Left colon (tissue), 2 donors: ENCODE measurements around the gene ERN1. TPM values are rescaled to one million over a fixed set of nuclear protein-coding genes. Genes with fewer than 3 reads are reported as not detected.
"Not testable (repeated sequence)": the region's sequence is repeated elsewhere in the genome, so short reads cannot be mapped to it uniquely, and the experiment has no call there.

Experiments used
- ATAC-seq: fragments of 200-7000 bp; cut with Tn5 transposase; one replicate; pipeline ENCODE4 v1.9.1; 2020; ENCODE audit warnings: mild to moderate bottlenecking, moderate library complexity
- DNase-seq, 2 donors: peaks; one replicate each; pipeline ENCODE4 v3.0.0-alpha.2; 2020
- intact Hi-C, 2 donors: fragments of 100-400 bp; cut with DNase I in 1 of 2; cut with micrococcal nuclease in 1 of 2; formaldehyde crosslinking; loops; one replicate each; pipeline versions ENCODE4 v1.11.2 to v1.14.0; 2022; cut with DNase I, micrococcal nuclease
- total RNA-seq, 2 donors: library from RNA; stranded (reverse); fragmentation: NEBNext Ultra II Directional; extraction: Animal tissue kit (Norgen Biotek cat#: 25700); gene quantifications; one replicate each; pipeline ENCODE4 v1.2.1, GENCODE V29; 2021
- donor health status: DM: no; HTN: no; CAD: no.
- donor health status: DM: yes; HTN: yes; CAD: no.

Gene ERN1
- total RNA-seq, 2 donors from 2014 or later = 19.9 to 25.6 TPM

DNA sequence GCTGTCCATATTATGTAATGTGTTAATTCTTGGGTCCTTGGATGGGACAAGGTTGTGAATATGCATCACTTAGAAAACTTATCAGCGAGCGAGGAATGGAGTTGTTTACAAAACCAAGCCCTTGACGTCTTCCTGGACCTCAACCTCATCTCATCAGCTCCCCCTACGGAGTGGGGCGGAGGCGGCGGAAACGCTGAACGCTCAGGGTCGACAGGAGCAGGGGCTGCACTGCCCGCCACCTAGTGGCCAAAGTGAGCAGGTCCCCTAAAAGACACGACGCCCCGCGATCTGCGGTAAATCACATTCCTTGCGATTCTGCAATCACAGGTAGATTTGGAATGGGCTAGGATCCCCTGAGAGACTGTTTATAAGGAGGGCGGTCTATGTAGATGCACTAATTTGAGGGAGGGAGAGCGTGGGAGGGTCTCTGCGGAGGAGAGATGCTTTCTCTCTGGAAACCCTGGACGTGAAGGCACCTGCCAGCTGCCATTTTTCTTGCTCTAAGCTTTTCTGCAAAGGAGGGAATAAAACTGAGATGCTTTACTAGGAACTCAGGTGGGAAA lies 104.1 kb downstream of the ERN1 start:
- intact Hi-C loops = loop anchor here (10.0 kb wide), 2 partner anchors 101 to 111 kb away; partner anchors contain the start of genes CSHL1 (in 1 of the 2) and GH1 (in 1 of the 2)
- peak; percentile 81 to 87 for DNase-seq
- peak; percentile 86 for ATAC-seq

DNA sequence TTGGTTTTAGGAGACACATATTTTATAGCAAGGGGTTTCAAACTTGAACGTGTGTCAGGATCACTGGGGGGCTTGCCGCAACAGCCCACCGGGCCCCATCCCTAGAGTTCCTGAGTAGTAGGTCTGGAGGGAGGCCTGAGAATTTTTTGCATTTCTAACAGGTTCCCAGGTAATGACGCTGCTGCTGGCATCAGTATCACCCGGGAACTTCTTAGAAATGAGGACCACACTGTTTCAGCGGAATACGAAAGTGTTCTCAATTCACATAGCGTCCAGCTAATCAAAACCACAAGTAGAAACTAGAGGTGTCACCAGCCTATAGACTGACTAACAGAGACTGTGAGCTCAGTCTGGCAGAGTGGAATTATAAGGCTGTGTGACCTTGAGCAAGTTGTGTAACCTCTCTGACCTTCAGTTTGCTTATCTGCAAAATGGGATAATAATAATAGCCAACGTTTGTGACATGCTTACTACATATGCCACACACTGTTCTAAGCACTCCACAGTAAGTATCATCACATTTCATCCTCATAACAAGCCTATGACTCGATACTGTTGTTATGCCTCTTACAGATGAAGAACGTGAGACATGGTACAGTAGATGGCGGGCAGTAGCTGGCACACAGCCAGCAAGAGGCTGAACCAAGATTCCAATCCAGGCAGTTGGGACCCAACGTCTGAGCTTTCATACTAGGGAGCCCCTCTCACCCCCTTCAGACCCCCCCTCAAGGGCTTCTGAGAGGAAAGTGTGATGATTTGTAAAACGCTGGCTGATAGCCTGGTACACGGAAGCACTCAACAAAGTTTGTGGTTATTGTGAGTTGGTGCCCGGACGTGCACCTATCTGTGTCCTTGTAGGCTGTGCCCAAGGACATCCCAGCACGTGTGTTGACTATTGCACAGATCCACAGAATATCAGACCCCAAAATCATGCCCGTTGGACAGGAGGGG lies 104.9 kb downstream of the ERN1 start:
- ATAC-seq = peak; percentile 10
- intact Hi-C loops = loop anchor here (10.0 kb wide), 2 partner anchors 100 to 110 kb away; partner anchors contain the start of genes CSHL1 (in 1 of the 2) and GH1 (in 1 of the 2)
- no peak for DNase-seq

DNA sequence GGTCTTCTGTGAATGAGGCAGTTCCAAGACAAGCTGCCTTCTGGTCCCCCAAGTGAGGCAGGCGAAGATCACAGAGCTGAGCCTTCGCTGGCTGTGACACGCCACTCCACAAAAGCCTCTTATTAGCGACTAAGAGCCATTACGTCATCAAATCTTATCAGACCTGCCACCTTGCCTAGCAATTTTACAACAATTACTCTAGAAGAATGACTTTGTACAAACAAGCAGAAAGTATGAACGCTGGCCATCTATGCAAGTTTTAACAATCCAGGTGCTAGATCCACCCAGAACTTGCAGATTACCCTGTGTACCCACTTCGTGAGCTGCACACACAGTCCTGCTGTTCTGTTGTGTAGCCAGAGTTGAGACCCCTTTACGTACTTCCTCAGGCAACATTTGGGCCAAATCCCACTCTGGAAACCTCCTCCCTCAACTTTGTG lies 105.7 kb downstream of the ERN1 start:
- ATAC-seq (no peak), DNase-seq (no peak)
- intact Hi-C loops = loop anchor here (10.0 kb wide), 2 partner anchors 99 to 109 kb away; partner anchors contain the start of genes CSHL1 (in 1 of the 2) and GH1 (in 1 of the 2)

DNA sequence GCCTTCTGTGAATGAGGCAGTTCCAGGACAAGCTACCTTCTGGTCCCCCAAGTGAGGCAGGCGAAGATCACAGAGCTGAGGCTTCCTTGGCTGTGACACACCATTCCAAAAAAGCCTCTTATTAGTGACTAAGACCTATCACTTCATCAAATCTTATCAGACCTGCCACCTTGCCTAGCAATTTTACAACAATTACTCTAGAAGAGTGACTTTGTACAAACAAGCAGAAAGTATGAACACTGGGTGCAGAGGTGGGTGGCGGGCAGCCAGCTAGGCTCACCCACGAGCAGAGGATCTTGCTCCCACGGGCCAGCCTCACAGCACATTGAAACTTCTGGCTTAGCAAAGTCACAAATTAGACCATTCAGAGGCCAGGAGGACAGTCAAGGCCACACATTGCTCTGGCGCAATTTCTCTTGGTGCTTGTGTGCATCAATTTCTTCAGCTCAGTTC lies 107.3 kb downstream of the ERN1 start:
- intact Hi-C loops = loop anchor here (10.0 kb wide), 2 partner anchors 98 to 108 kb away; partner anchors contain the start of genes CSHL1 (in 1 of the 2) and GH1 (in 1 of the 2)
- DNase-seq (no peak), ATAC-seq (no peak)

- intact Hi-C loops = loop anchor here (10.0 kb wide), 2 partner anchors 95 to 105 kb away; partner anchors contain the start of genes CSHL1 (in 1 of the 2) and GH1 (in 1 of the 2)
- peak; percentile 71 to 77 for DNase-seq
- ATAC-seq = peak; percentile 82
Measured at GRCh38 chr17:64020056-64020766, 109.7 kb downstream of the ERN1 start, which contains the start of gene ICAM2. Gene ICAM2, minus strand, starts transcription at chr17:64020633. Its CDS starts 13,942 bp downstream, at chr17:64006691.

DNA sequence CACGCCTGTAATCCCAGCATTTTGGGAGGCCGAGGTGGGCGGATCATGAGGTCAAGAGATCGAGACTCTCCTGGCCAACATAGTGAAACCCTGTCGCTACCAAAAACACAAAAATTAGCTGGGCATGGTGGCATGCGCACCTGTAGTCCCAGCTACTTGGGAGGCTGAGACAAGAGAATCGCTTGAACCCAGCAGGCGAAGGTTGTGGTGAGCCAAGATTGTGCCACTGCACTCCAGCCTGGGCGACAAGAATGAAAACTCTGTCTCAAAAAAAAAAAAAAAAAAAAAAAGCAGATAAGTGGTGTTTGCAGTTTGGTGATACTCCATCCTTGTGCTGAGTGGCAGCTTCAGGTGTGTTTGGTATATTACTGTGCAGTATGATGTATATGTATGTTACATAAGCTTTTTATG lies 110.4 kb downstream of the ERN1 start:
- not testable (repeated sequence) for DNase-seq

DNA sequence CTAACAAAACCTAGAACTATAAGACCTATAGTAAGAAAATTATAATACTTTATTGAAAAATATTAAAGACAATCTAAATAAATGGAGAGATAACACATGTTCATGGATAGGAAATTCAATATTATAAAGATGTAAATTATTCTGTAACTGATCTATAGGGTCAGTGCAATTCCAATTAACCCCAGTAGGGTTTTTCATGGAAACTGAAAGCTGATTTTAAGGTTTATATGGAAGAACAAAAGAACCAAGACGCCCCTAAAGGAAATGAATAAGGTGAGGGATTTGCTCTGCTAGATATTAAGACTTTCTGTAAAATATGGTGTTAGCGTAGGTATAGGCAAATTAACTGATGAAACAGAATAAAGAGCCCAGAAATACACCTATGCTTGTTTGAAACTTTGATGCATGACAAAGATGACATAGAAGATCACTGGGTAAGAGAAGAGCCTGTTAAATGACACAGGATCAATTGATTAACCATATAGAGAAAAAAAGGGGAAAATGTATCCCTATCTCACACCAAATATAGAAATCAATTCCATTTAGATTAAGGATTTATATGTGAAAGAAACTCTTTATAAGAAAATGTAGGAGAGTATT lies 112.5 kb downstream of the ERN1 start:
- no peak for DNase-seq
- intact Hi-C loops = no loop called here

More for the DNA sequence above, 110.4 kb downstream of the ERN1 start:
- intact Hi-C loops, ATAC-seq: not testable (repeated sequence)

GRCh38 chr17:64016974-64017373 lies 113.0 kb downstream of the ERN1 start:
- intact Hi-C loops = no loop called here
- ATAC-seq (no peak), DNase-seq (no peak)

More for the DNA sequence above, 112.5 kb downstream of the ERN1 start:
- no peak for ATAC-seq

DNA sequence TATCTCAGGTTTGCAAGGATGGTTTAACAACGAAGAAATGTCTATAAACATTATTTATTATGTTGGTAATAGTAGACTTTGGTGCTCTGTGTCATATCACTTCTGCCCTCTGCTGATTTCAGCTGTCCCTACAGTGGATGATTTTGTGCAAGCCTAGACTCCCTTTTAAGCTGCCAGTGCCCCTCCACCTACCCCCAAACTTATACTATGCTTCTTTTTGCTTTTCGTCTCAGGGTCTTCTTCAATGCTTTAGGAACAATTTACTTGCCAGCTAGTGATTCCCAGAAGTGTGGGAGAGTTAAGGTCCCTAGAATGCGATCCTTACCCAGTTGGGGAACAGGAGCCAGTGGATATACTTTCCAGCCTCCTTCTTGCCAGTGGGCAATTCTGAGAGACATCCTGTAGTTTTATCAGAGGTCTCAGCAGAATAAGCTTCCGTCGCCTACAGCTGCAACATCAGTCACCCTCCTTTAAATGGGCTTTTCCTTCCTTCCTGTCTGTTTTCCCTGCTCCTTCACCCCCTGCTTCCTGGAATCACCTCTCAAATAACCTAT lies 113.6 kb downstream of the ERN1 start:
- no peak for ATAC-seq
- no peak for DNase-seq
- intact Hi-C loops = no loop called here

GRCh38 chr17:64015447-64015846 lies 114.5 kb downstream of the ERN1 start:
- ATAC-seq (no peak), DNase-seq (no peak)
- intact Hi-C loops = no loop called here

DNA sequence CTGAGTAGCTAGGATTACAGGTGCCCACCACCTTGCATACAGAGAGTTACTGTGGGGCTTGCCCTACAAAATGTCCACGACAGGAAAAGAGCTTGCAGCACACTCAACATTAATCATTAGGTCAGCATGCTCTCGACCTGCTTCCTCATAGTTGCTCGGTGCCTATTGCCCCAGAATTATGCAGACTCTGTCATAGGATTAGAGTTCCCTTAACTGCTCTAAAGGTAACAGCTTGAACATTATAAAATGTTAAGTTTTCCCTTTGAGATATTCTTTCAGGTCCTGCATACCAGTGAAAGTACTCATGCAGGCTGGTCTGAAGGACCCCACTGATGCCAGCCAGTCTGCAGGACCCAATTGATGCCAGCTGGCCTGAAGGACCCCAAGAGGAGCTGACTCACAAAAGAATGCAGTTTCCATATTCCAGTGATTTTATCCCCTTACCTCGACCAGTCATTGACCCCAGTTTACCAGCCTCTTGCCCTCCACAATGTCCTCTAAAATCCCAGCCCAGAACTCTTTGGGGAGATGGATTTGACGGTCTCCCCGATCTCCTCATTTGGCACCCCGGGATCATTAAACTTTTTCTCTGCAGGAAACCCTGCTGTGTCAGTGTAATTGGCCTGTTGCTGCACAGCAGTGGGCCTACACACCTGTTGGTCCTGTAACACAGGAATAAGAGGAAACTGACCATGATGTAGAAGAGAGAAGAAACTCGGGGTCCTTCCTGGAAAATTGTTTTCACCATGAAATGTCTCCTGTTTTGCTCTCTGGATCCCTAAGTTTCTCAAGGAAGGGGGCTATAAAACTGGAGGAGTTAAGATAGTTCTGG lies 120.2 kb downstream of the ERN1 start:
- intact Hi-C loops = no loop called here
- no peak for ATAC-seq
- no peak for DNase-seq

GRCh38 chr17:64008830-64009229 lies 121.1 kb downstream of the ERN1 start:
- intact Hi-C loops = no loop called here
- ATAC-seq (no peak), DNase-seq (no peak)

DNA sequence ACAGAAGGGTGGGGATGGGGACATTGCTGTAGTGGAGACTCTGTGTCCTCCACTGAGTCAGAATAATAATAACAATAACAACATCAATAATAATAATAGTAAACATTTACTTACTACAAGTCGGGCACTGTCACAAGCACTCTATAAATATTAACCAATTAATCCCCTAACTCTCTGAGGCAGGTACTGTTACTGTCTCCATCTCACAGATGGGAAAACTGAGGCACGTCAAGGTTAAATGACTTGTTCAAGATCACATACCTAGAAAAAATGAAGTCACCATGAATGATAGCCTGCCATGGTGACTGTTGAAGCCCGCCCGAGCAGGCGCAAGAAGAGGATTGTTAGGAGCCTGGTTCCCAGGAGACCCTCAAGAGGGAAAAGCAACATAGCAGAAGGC lies 121.6 kb downstream of the ERN1 start:
- DNase-seq (no peak), ATAC-seq (no peak)
- intact Hi-C loops = no loop called here

DNA sequence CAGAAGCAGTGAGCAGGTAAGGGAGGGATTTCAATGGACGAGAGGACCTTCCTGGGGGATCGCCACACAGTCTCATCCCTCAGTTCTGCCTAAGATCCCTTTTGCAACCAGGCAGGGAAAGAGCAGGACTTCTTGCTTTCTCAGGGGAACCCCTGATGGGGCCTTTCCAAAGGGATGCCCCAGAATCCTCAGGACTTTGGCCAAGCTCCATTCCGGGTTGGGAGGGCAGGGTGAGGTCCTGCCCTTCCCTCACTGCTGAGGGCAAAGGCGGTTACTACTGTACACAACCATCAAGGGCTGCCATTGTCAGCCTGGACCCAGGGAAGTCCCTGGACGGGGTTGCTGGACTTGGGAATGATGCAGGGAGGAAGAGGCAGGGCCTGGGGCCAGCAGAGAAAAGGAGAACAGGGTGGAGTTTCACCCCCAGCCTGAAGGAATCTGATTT lies 122.1 kb downstream of the ERN1 start:
- peak; percentile 59 for ATAC-seq
- intact Hi-C loops = no loop called here
- no peak for DNase-seq

DNA sequence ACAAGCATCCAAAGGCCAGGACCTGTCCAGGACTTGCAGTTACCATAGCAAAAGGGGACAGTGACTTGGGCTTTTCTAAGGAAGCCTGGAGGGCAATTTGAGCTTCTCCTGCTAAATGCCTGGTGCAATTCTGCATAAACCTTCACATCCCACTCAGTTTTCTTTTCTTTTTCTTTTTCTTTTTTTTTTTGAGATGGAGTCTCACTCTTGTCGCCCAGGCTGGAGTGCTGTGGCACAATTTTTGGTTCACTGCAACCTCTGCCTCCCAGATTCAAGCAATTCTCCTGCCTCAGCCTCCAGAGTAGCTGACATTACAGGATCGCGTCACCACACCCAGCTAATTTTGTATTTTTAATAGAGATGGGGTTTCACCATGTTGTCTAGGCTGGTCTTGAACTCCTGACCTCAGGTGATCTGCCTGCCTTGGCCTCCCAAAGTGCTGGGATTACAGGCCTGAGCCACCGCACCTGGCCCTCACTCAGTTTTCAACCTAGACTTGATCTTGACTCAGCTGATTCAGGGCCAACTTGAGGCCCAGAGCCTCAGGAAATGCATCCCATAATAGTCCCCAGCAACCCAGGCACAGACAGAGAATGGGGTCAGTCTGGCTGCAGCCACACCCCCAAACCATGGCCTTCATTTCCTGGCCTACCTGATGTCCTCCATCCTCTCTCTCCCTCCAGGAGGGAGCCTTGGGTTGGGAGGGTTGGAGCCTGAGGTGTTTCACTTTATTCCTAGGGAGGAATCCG lies 122.7 kb downstream of the ERN1 start:
- ATAC-seq, intact Hi-C loops, DNase-seq: not testable (repeated sequence)

DNA sequence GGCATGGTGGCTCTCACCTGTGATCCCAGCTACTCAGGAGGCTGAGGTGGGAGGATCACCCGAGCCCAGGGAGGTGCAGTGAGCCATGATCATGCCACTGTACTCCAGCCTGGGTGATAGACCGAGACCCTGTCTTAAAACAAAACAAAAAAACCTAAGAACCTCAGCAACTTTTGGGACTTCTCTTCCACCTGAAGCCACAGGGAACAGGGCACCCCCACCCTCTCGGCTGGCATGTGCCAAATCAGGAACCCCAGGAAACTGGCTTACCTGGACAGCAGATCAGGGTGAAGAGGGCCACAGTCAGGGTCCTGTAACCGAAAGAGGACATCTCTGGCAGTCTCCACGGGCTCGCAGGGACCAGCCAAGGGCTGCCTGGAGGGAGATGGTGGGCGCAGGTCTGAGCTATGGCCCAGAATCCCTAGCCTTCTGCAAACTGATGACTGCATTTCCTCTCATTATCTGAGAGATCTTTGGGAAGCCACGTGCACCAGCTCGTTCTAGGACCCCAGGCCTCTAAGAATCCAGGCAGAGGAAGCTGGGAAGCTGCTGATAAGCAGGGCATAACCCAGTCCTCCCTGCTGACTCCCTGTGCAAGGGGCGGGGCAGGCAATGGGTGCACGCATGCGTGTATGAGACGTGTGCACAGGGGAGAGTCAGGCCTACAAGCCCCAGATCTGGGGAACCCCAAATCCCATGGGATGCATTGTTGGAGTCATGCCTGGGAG lies 123.4 kb downstream of the ERN1 start:
- intact Hi-C loops = no loop called here
- ATAC-seq = peak; percentile 70
- no peak for DNase-seq
